MG63 (cell line): ENCODE results near the gene ABL2. TPM values are rescaled to one million over a fixed set of nuclear protein-coding genes. Genes with fewer than 3 reads are reported as not detected.
"Not testable (repeated sequence)": the region's sequence is repeated elsewhere in the genome, so short reads cannot be mapped to it uniquely, and the experiment has no call there.

Experiments used
- DNase-seq: peaks from one replicate; pipeline ENCODE4 v3.0.0-alpha.2; 2020
- H3K27me3 ChIP-seq: fragments of 250-450 bp; sonication (Bioruptor Pico); 2 replicates; pipeline ENCODE4 v1.5.1; 2020; ENCODE audit warnings: mild to moderate bottlenecking, moderate library complexity
- H3K36me3 ChIP-seq: fragments of 250-450 bp; sonication (Bioruptor Pico); 2 replicates; pipeline ENCODE4 v1.5.1; 2020; ENCODE audit warnings: mild to moderate bottlenecking, moderate library complexity
- H3K4me3 ChIP-seq: fragments of 250-450 bp; sonication (Bioruptor Pico); 2 replicates; pipeline ENCODE4 v1.5.1; 2020; ENCODE audit warnings: mild to moderate bottlenecking, moderate library complexity
- H3K9me3 ChIP-seq: fragments of 250-450 bp; sonication (Bioruptor Pico); 2 replicates; pipeline ENCODE4 v1.5.1; 2020; ENCODE audit warnings: mild to moderate bottlenecking, moderate library complexity
- total RNA-seq: library from RNA; depleted of rRNA; stranded (reverse); fragments of >200 nt; shearing (Covaris generic); gene quantifications from 2 replicates; pipeline ENCODE4 v1.2.3, GENCODE V29; 2014; ENCODE audit warnings: low replicate concordance

The ABL2 gene
- total RNA-seq, 1 experiment from 2014 or later: 31.3 TPM

DNA sequence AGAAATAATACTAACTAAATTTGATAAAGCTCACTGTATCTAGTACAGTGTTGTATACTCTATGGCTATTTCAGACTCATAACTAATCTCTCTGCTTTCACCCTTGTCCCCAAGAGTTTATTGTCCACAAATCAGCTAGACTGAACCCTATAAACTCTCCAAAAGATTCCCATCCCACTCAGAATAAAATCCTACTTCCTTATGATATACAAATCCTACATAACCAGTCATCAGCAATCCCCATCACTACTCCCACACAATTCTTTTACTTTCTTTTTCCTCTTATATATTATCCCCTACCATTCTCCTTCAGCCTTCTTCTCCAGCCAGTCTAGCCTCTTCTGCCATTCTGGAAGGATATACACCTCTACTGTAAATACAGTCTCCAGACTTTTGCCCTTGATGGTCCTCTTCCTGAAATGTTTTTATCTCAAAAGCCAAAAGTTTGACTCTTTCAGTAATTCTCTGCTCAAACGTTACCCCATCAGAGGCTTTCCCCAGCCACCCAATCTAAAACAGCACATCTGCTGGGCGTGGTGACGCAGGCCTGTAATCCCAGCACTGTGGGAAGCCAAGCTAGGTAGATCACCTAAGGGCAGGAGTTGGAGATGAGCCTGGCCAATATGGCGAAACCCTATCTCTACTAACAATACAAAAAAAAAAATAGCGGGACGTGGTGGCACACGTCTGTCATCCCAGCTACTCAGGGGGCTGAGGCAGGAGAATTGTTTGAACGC is 41.6 kb downstream of the ABL2 start:
- peaks cover 5% of the 10 kb centered on the region; the same call in 1 of the 2 replicates for H3K36me3 ChIP-seq
- no peak for DNase-seq

DNA sequence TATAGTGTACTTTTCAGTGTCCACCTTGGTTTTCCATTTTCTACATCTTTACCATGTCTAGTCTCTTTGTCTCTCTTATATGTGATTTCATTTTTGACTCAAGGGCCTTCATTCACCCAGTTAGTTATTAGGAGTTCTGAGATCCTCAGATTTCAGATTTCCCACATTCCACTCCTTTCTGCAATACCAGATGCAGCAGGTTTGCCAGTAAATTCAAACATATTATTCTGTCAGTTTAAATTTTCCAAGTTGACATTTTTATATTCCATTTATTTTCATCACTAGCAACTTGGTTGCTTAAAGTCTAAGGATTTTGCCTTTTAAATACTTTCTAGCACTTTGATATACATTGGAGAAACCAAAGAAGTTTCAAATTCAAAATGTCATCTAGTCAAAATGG is 42.4 kb downstream of the ABL2 start:
- H3K36me3 ChIP-seq: peaks cover 5% of the 10 kb centered on the region; the same call in 1 of the 2 replicates
- no peak for DNase-seq
- H3K4me3 ChIP-seq: no peak overlapping the region
- H3K9me3 ChIP-seq: no peaks in the 10 kb centered on the region
- no peaks in the 10 kb centered on the region for H3K27me3 ChIP-seq

More for the DNA sequence above, 41.6 kb downstream of the ABL2 start:
- no peaks in the 10 kb centered on the region for H3K9me3 ChIP-seq
- H3K4me3 ChIP-seq: no peak overlapping the region
- H3K27me3 ChIP-seq: no peaks in the 10 kb centered on the region

- no peaks in the 10 kb centered on the region for H3K27me3 ChIP-seq
- H3K4me3 ChIP-seq: no peak overlapping the region
- DNase-seq: no peak
- peaks cover 4% of the 10 kb centered on the region; the same call in 1 of the 2 replicates for H3K36me3 ChIP-seq
- no peaks in the 10 kb centered on the region for H3K9me3 ChIP-seq
These were observed 45.1 kb downstream of the ABL2 start for GRCh38 chr1:179184403-179184802.

- no peaks in the 10 kb centered on the region for H3K27me3 ChIP-seq
- no peak for DNase-seq
- H3K36me3 ChIP-seq: no peaks in the 10 kb centered on the region; the same call in 1 of the 2 replicates
- H3K9me3 ChIP-seq: no peaks in the 10 kb centered on the region
- H3K4me3 ChIP-seq: no peak overlapping the region
These were observed 45.6 kb downstream of the ABL2 start for GRCh38 chr1:179183857-179184256.

DNA sequence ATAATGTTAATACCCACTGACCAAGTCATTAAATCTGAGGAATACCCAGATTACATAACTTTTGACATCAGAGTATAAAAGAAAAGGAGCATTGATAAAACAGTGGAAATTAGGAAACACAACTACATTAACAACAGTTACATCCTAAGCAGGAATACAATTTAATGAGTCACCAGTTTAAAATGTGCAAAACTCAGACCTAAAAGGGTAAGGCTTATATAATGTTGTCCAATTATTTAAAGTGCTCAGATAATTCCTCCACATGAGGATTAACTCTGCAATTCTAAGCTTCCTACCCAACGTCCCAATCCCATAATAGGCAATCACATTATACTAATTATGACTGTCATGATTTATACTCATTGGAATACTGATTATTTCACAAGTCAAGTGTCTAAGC is 50.5 kb downstream of the ABL2 start:
- no peak for DNase-seq
- Histone ChIP-seq H3K4me3 (no peak overlapping the region), H3K9me3 (no peaks in the 10 kb centered on the region), H3K36me3 (no peaks in the 10 kb centered on the region; the same call in 1 of the 2 replicates), H3K27me3 (no peaks in the 10 kb centered on the region)

DNA sequence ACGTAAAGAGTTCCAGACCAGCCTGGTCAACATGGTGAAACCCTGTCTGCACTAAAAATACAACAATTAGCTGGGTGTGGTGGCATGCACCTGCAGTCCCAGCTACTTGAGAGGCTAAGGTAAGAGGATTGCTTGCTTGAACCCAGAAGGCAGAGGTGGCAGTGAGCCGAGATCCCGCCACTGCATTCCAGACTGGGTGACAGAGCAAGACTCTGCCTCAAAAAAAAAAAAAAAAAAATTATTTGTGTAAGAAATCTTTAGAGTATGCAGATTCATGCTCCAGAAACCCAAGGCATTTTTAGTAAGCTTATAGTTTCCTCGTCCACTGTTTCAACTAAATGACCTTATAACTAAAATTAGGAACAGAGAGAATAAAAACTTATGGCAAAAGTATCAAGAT is 51.3 kb downstream of the ABL2 start:
- no peaks in the 10 kb centered on the region; the same call in 1 of the 2 replicates for H3K36me3 ChIP-seq
- H3K4me3 ChIP-seq: no peak overlapping the region
- no peaks in the 10 kb centered on the region for H3K27me3 ChIP-seq
- no peaks in the 10 kb centered on the region for H3K9me3 ChIP-seq
- DNase-seq: no peak

DNA sequence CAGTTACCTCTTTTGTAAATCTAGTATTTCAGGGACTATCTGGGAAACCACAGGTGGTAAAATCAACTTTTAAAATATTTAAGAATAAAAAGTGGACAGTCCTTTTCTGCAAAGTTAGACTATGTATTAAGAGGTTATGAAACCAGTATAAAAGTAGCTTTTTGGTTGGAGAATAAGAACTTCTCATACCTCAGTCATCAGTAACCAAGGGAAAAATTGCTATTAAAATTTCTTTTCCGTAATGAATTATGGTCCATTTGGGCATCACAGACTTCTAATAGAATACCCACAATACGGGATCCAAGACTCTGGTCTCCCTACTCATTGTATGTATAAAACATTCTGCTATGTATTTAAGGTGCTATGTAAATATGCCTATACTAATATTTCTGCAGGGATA is 51.9 kb downstream of the ABL2 start:
- H3K27me3 ChIP-seq: no peaks in the 10 kb centered on the region
- H3K36me3 ChIP-seq: no peaks in the 10 kb centered on the region; the same call in 1 of the 2 replicates
- no peak overlapping the region for H3K4me3 ChIP-seq
- DNase-seq: no peak
- no peaks in the 10 kb centered on the region for H3K9me3 ChIP-seq

DNA sequence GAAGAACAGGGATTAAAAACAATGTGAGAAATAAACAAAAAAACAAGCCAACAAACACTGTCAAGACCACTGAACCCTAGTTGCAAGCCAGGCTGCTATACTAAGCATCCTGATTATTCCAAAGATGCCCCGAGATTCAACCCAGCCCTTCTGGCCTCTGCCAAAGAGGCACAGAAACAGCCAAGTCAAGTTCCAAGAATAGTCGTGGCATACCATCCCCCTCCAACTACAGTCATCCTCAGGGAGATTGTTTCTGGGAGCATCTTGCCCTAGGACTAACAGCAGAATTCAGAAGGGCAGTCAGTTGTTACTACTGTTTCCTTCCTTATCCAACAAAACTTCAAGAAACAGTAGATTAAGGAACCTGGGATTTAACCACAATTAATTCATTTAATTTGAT is 52.3 kb downstream of the ABL2 start:
- Histone ChIP-seq H3K9me3 (no peaks in the 10 kb centered on the region), H3K36me3 (peaks cover 4% of the 10 kb centered on the region), H3K4me3 (no peak overlapping the region), H3K27me3 (no peaks in the 10 kb centered on the region)
- peak; percentile 75 for DNase-seq

- Histone ChIP-seq H3K27me3 (no peaks in the 10 kb centered on the region), H3K9me3 (no peaks in the 10 kb centered on the region), H3K4me3 (no peak overlapping the region)
These were observed 54.3 kb downstream of the ABL2 start for GRCh38 chr1:179175011-179175841.

GRCh38 chr1:179170468-179170770 is 59.1 kb downstream of the ABL2 start:
- not testable (repeated sequence) for H3K9me3 ChIP-seq, H3K27me3 ChIP-seq, DNase-seq, H3K36me3 ChIP-seq, H3K4me3 ChIP-seq

More at GRCh38 chr1:179175011-179175841, 54.3 kb downstream of the ABL2 start:
- H3K36me3 ChIP-seq: peaks cover 5% of the 10 kb centered on the region
- peak; percentile 29 for DNase-seq

- Histone ChIP-seq H3K4me3 (no peak overlapping the region), H3K36me3 (peaks cover 5% of the 10 kb centered on the region; the same call in 1 of the 2 replicates), H3K9me3 (no peaks in the 10 kb centered on the region), H3K27me3 (no peaks in the 10 kb centered on the region)
- DNase-seq: peak; percentile 69
These were observed 59.6 kb downstream of the ABL2 start for GRCh38 chr1:179169616-179170467.

- Histone ChIP-seq H3K4me3 (no peak overlapping the region), H3K9me3 (no peaks in the 10 kb centered on the region), H3K27me3 (no peaks in the 10 kb centered on the region), H3K36me3 (peaks cover 5% of the 10 kb centered on the region; the same call in 1 of the 2 replicates)
- DNase-seq: no peak
These were observed 60.9 kb downstream of the ABL2 start for GRCh38 chr1:179168536-179168935.

GRCh38 chr1:179167955-179168354 is 61.5 kb downstream of the ABL2 start:
- no peak for DNase-seq
- Histone ChIP-seq H3K4me3 (no peak overlapping the region), H3K27me3 (no peaks in the 10 kb centered on the region), H3K36me3 (peaks cover 5% of the 10 kb centered on the region; the same call in 1 of the 2 replicates), H3K9me3 (no peaks in the 10 kb centered on the region)

- no peaks in the 10 kb centered on the region for H3K27me3 ChIP-seq
- no peak overlapping the region for H3K4me3 ChIP-seq
- peaks cover 3% of the 10 kb centered on the region; the same call in 1 of the 2 replicates for H3K36me3 ChIP-seq
- H3K9me3 ChIP-seq: no peaks in the 10 kb centered on the region
- no peak for DNase-seq
These were observed 62.1 kb downstream of the ABL2 start for GRCh38 chr1:179167418-179167777.

GRCh38 chr1:179166663-179167417 is 62.6 kb downstream of the ABL2 start:
- no peaks in the 10 kb centered on the region for H3K9me3 ChIP-seq
- no peak for DNase-seq
- no peaks in the 10 kb centered on the region for H3K27me3 ChIP-seq
- H3K4me3 ChIP-seq: no peak overlapping the region
- no peaks in the 10 kb centered on the region for H3K36me3 ChIP-seq

GRCh38 chr1:179164494-179164893 is 65.0 kb downstream of the ABL2 start:
- H3K27me3 ChIP-seq: no peaks in the 10 kb centered on the region
- no peaks in the 10 kb centered on the region for H3K36me3 ChIP-seq
- H3K4me3 ChIP-seq: no peak overlapping the region
- H3K9me3 ChIP-seq: no peaks in the 10 kb centered on the region
- DNase-seq: no peak
